Measurements from ENCODE around the gene CCHCR1.
A peak's percentile ranks its signal among the peaks of the same experiment; 100 is the strongest.

The CCHCR1 gene

GRCh38 chr6:31112478-31112877 lies 45.1 kb downstream of the CCHCR1 start, which contains the start of gene C6orf15:
TSS of gene C6orf15 (minus strand) at chr6:31112575. CDS start at chr6:31112555, 20 bp downstream.
- Mint-ChIP-seq H3K4me3 (no peak within 1 kb of the TSS), H3K9me3 (no peaks in the 10 kb centered on the region), H3K27me3 (peaks cover 52 to 78% of the 10 kb centered on the region in 2 donors), H3K4me1 (ENCODE audit: low read depth in 2 of 2) (peaks cover 3 to 4% of the 10 kb centered on the region in 2 donors), H3K27ac (peak within 1 kb of the TSS in 1 of 2 donors; percentile 9), H3K36me3 (ENCODE audit: insufficient read depth) (peaks cover 6% of the 10 kb centered on the region)
- DNase-seq, result no peak
- no peak for ATAC-seq (replicated peaks)

GRCh38 chr6:31111712-31112111 lies 45.9 kb downstream of the CCHCR1 start:
- Mint-ChIP-seq H3K4me1 (ENCODE audit: low read depth in 2 of 2) (peaks cover 3% of the 10 kb centered on the region in 2 donors), H3K27ac (no peak overlapping the region), H3K9me3 (no peaks in the 10 kb centered on the region), H3K4me3 (no peak overlapping the region), H3K27me3 (peaks cover 50 to 71% of the 10 kb centered on the region in 2 donors), H3K36me3 (ENCODE audit: insufficient read depth) (peaks cover 6% of the 10 kb centered on the region)
- DNase-seq (no peak), ATAC-seq (replicated peaks) (no peak)

GRCh38 chr6:31110825-31111582 lies 46.6 kb downstream of the CCHCR1 start:
- ATAC-seq (replicated peaks) (no peak), DNase-seq (no peak)
- no peaks in the 10 kb centered on the region for H3K9me3 Mint-ChIP-seq
- peaks cover 43 to 64% of the 10 kb centered on the region in 2 donors for H3K27me3 Mint-ChIP-seq
- H3K4me3 Mint-ChIP-seq, result no peak overlapping the region
- H3K4me1 Mint-ChIP-seq (ENCODE audit: low read depth in 2 of 2), result peaks cover 3% of the 10 kb centered on the region in 2 donors
- no peak overlapping the region for H3K27ac Mint-ChIP-seq
- H3K36me3 Mint-ChIP-seq (ENCODE audit: insufficient read depth), result peaks cover 6% of the 10 kb centered on the region

GRCh38 chr6:31107052-31107451 lies 50.5 kb downstream of the CCHCR1 start:
- Mint-ChIP-seq H3K9me3 (no peaks in the 10 kb centered on the region), H3K27ac (no peak overlapping the region), H3K4me1 (ENCODE audit: low read depth in 2 of 2) (peaks cover 0 to 3% of the 10 kb centered on the region in 2 donors), H3K27me3 (peaks cover 21 to 29% of the 10 kb centered on the region in 2 donors), H3K4me3 (no peak overlapping the region), H3K36me3 (ENCODE audit: insufficient read depth) (no peaks in the 10 kb centered on the region)
- DNase-seq, result no peak
- ATAC-seq (replicated peaks), result no peak

GRCh38 chr6:31103136-31103535 lies 54.5 kb downstream of the CCHCR1 start:
- H3K9me3 Mint-ChIP-seq, result no peaks in the 10 kb centered on the region
- H3K27ac Mint-ChIP-seq, result no peak overlapping the region

GRCh38 chr6:31098449-31098938 lies 59.1 kb downstream of the CCHCR1 start:
- Mint-ChIP-seq H3K27ac (no peak overlapping the region), H3K4me1 (ENCODE audit: low read depth in 2 of 2) (peaks cover 21 to 24% of the 10 kb centered on the region in 2 donors), H3K4me3 (no peak overlapping the region), H3K27me3 (no peaks in the 10 kb centered on the region), H3K36me3 (ENCODE audit: insufficient read depth) (peaks cover 4% of the 10 kb centered on the region), H3K9me3 (no peaks in the 10 kb centered on the region)
- ATAC-seq (replicated peaks) (no peak), DNase-seq (no peak)

More at GRCh38 chr6:31103136-31103535, 54.5 kb downstream of the CCHCR1 start:
- H3K36me3 Mint-ChIP-seq (ENCODE audit: insufficient read depth), result no peaks in the 10 kb centered on the region
- ATAC-seq (replicated peaks) (no peak), DNase-seq (no peak)
- H3K27me3 Mint-ChIP-seq, result no peaks in the 10 kb centered on the region
- peaks cover 0 to 3% of the 10 kb centered on the region in 2 donors for H3K4me1 Mint-ChIP-seq (ENCODE audit: low read depth in 2 of 2)
- no peak overlapping the region for H3K4me3 Mint-ChIP-seq

- DNase-seq (no peak), ATAC-seq (replicated peaks) (no peak)
- Mint-ChIP-seq H3K36me3 (ENCODE audit: insufficient read depth) (peaks cover 4% of the 10 kb centered on the region), H3K27me3 (no peaks in the 10 kb centered on the region), H3K27ac (peak overlapping the region in 1 of 2 donors; percentile 15), H3K4me1 (ENCODE audit: low read depth in 2 of 2) (peaks cover 18 to 24% of the 10 kb centered on the region in 2 donors), H3K4me3 (no peak overlapping the region), H3K9me3 (no peaks in the 10 kb centered on the region)
Measured at GRCh38 chr6:31096656-31097055, 60.9 kb downstream of the CCHCR1 start.

- no peak for DNase-seq
- peaks cover 18 to 24% of the 10 kb centered on the region in 2 donors for H3K4me1 Mint-ChIP-seq (ENCODE audit: low read depth in 2 of 2)
- H3K4me3 Mint-ChIP-seq, result no peak overlapping the region
Measured at GRCh38 chr6:31096215-31096614, 61.4 kb downstream of the CCHCR1 start.

GRCh38 chr6:31094389-31094881 lies 63.2 kb downstream of the CCHCR1 start:
- H3K4me3 Mint-ChIP-seq, result peak overlapping the region; percentile 60 to 69
- DNase-seq (peak in 1 of 3 experiments; percentile 18), ATAC-seq (replicated peaks) (peak; percentile 86)
- H3K9me3 Mint-ChIP-seq, result no peaks in the 10 kb centered on the region
- H3K4me1 Mint-ChIP-seq (ENCODE audit: low read depth in 2 of 2), result peaks cover 18 to 24% of the 10 kb centered on the region in 2 donors
- peaks cover 9% of the 10 kb centered on the region for H3K36me3 Mint-ChIP-seq (ENCODE audit: insufficient read depth)
- peak overlapping the region; percentile 61 to 89 for H3K27ac Mint-ChIP-seq
- H3K27me3 Mint-ChIP-seq, result no peaks in the 10 kb centered on the region

More at GRCh38 chr6:31096215-31096614, 61.4 kb downstream of the CCHCR1 start:
- ATAC-seq (replicated peaks), result no peak
- Mint-ChIP-seq H3K36me3 (ENCODE audit: insufficient read depth) (peaks cover 4% of the 10 kb centered on the region), H3K27ac (no peak overlapping the region), H3K27me3 (no peaks in the 10 kb centered on the region), H3K9me3 (no peaks in the 10 kb centered on the region)

GRCh38 chr6:31092769-31093505 lies 64.7 kb downstream of the CCHCR1 start:
- Mint-ChIP-seq H3K9me3 (no peaks in the 10 kb centered on the region), H3K4me3 (no peak overlapping the region)

More at GRCh38 chr6:31092769-31093505, 64.7 kb downstream of the CCHCR1 start:
- ATAC-seq (replicated peaks) (no peak), DNase-seq (no peak)
- Mint-ChIP-seq H3K27ac (no peak overlapping the region), H3K27me3 (no peaks in the 10 kb centered on the region), H3K4me1 (ENCODE audit: low read depth in 2 of 2) (peaks cover 18 to 24% of the 10 kb centered on the region in 2 donors), H3K36me3 (ENCODE audit: insufficient read depth) (peaks cover 9% of the 10 kb centered on the region)
